H1 (cell line): ENCODE measurements around the gene KIF15.

ENCODE experiments used
- ATF3 ChIP-seq: IDR thresholded peaks from 2 replicates; pipeline ENCODE4 v1.6.1; 2011; ENCODE audit warnings: low read depth, mild to moderate bottlenecking, low read length; ENCODE audit not compliant: insufficient read depth
- BACH1 ChIP-seq: IDR thresholded peaks from 2 replicates; pipeline ENCODE4 v1.6.1; 2012; ENCODE audit warnings: low read length, improper control_type of control experiment
- BRCA1 ChIP-seq: IDR thresholded peaks from 2 replicates; pipeline ENCODE4 v1.6.1; 2012; ENCODE audit warnings: low read depth, low read length, improper control_type of control experiment
- CBX8 ChIP-seq: fragments of 300-800, 300-1000 bp; sonication (generic); IDR thresholded peaks from 2 replicates; pipeline ENCODE4 v1.7.1; 2016; ENCODE audit warnings: low read depth, low read length, borderline replicate concordance
- CEBPB ChIP-seq: IDR thresholded peaks from 2 replicates; pipeline ENCODE4 v1.6.1; 2012; ENCODE audit warnings: low read depth, low read length
- CTCF ChIP-seq, 3 experiments: IDR thresholded peaks; 1 replicate in 2 of 3; 2 replicates in 1 of 3; pipeline versions ENCODE4 v1.5.1 to v1.6.1; 2011; ENCODE audit warnings: low read length in 3 of 3, mild to moderate bottlenecking in 3 of 3, inconsistent platforms in 2 of 3, low read depth in 1 of 3, moderate library complexity in 1 of 3; ENCODE audit not compliant: insufficient read depth in 1 of 3; ENCODE audit errors: control extremely low read depth in 1 of 3
- EGR1 ChIP-seq: IDR thresholded peaks from 2 replicates; pipeline ENCODE4 v1.6.1; 2011; ENCODE audit warnings: low read depth, low read length, borderline replicate concordance
- HDAC2 ChIP-seq, 2 experiments: fragments of 300-600 bp in 1 of 2; sonication (generic) in 1 of 2; IDR thresholded peaks; 2 replicates each; pipeline ENCODE4 v1.6.1; 2011 to 2012; ENCODE audit warnings: low read depth in 2 of 2, low read length in 2 of 2, mild to moderate bottlenecking in 2 of 2, moderate library complexity in 2 of 2, borderline replicate concordance in 1 of 2, inconsistent platforms in 1 of 2
- SUZ12 ChIP-seq: fragments of 200-600 bp; sonication (generic); IDR thresholded peaks from 2 replicates; pipeline ENCODE4 v1.6.1; 2012; ENCODE audit warnings: mild to moderate bottlenecking, inconsistent platforms, low read length, moderate library complexity, mixed read lengths
- TEAD4 ChIP-seq: IDR thresholded peaks from 2 replicates; pipeline ENCODE4 v1.6.1; 2012; ENCODE audit warnings: low read depth, low read length, inconsistent platforms, mixed read lengths

GRCh38 chr3:44827196-44827595 lies 65.6 kb downstream of the KIF15 start:
- TF ChIP-seq TEAD4 (no peak), BACH1 (no peak), HDAC2 (IDR thresholded peaks at IDR 0.05; ENCODE audit: borderline replicate concordance in 1 of 2, low read depth in 2 of 2, low read length in 2 of 2) (no peak), CBX8 (no peak), ATF3 (no peak), EGR1 (no peak), CEBPB (no peak), BRCA1 (no peak), CTCF (IDR thresholded peaks at IDR 0.05; ENCODE audit: control extremely low read depth in 1 of 3, insufficient read depth in 1 of 3, low read depth in 1 of 3, low read length in 3 of 3) (no peak), SUZ12 (no peak)
